Esophagus muscularis mucosa (tissue), 4 donors: ENCODE results near the gene TXK. TPM values are rescaled to one million over a fixed set of nuclear protein-coding genes. Genes with fewer than 3 reads are reported as not detected.

Source experiments
- DNase-seq: peaks from one replicate; pipeline ENCODE4 v3.0.0-alpha.2; 2017; ENCODE audit errors: extremely low spot score
- H3K27ac ChIP-seq, 4 donors: fragments of 200-600 bp; sonication (generic); replicated peaks in 1 of 4; 1 replicate in 3 of 4; 2 replicates in 1 of 4; pipeline ENCODE4 v1.5.1; 2016 to 2019; ENCODE audit warnings: mild to moderate bottlenecking in 1 of 4
- H3K27me3 ChIP-seq, 4 donors: fragments of 200-600 bp; sonication (generic); one replicate each; pipeline versions ENCODE4 v1.5.1 to v1.6.0; 2016 to 2019
- H3K36me3 ChIP-seq, 4 donors: fragments of 200-600 bp; sonication (generic); one replicate each; pipeline ENCODE4 v1.5.1; 2016 to 2019
- H3K4me1 ChIP-seq, 4 donors: fragments of 200-600 bp; sonication (generic); one replicate each; pipeline ENCODE4 v1.5.1; 2016 to 2019
- H3K4me3 ChIP-seq, 4 donors: fragments of 200-600 bp; sonication (generic); 1 replicate in 2 of 4; 2 replicates in 2 of 4; pipeline ENCODE4 v1.5.1; 2016 to 2019; ENCODE audit warnings: mild to moderate bottlenecking in 4 of 4, moderate library complexity in 1 of 4
- H3K9me3 ChIP-seq, 4 donors: fragments of 200-600 bp; sonication (generic); 1 replicate in 3 of 4; 2 replicates in 1 of 4; pipeline ENCODE4 v1.5.1; 2016 to 2019
- EP300 ChIP-seq: sonication (generic); formaldehyde crosslinking; IDR thresholded peaks from one replicate; pipeline ENCODE4 v1.6.1; 2017; ENCODE audit warnings: antibody characterized with exemption
- POLR2A ChIP-seq: fragments of 450-650 bp; IDR thresholded peaks from one replicate; pipeline ENCODE4 v1.6.1; 2017; ENCODE audit warnings: antibody characterized with exemption, moderate library complexity, mild to moderate bottlenecking, low read depth
- POLR2AphosphoS5 ChIP-seq, 2 donors: sonication (generic); formaldehyde crosslinking; IDR thresholded peaks; one replicate each; pipeline ENCODE4 v1.6.1; 2017; ENCODE audit warnings: antibody characterized with exemption in 2 of 2
- WGBS: methylation state at CpG from one replicate; pipeline ENCODE4 v1.1.5; 2018; 5-methylcytosine and 5-hydroxymethylcytosine counted together
- intact Hi-C: fragments of 100-400 bp; cut with DNase I; formaldehyde crosslinking; loops from one replicate; pipeline ENCODE4 v1.15.1; 2023
- total RNA-seq, 4 donors: library from RNA; depleted of rRNA; stranded (reverse); fragments of >200 nt; gene quantifications; one replicate each; pipeline versions ENCODE4 v1.1.0 to v1.2.1, GENCODE V29; 2016
- TF ChIP-seq, protein P1 (sequence below), 3 experiments: fragments of 200-600 bp in 2 of 3; fragments of 450-650 bp in 1 of 3; sonication (generic) in 2 of 3; IDR thresholded peaks; one replicate each; pipeline ENCODE4 v1.5.1; 2017 to 2019; ENCODE audit warnings: antibody characterized with exemption in 3 of 3, mild to moderate bottlenecking in 2 of 3, moderate library complexity in 1 of 3

TXK gene
- total RNA-seq, 4 donors from 2014 or later, result 0.92 to 2.1 (median 1.1) TPM

DNA sequence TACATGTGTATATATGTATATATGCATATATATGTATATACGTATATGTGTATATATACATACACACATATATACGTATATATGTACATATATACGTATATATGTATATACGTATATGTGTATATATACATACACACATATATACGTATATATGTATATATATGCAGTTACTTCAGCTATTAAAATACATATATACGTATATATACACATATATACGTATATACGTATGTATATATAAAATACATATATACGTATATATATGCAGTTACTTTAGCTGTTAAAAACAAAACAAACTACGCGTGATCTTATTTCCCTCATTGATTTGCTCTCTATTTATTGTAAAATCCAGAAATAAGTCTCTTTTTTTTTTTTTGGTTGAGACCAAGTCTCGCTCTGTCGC is 13.9 kb downstream of the TXK start:
- no peaks in the 10 kb centered on the region for H3K9me3 ChIP-seq
- 84% methylated on average over 13 of the region's 13 CpGs for WGBS
- H3K4me1 ChIP-seq, result no peaks in the 10 kb centered on the region
- H3K27me3 ChIP-seq, result peaks cover 0 to 7% (median 0%) of the 10 kb centered on the region in 4 donors
- no peak overlapping the region for H3K4me3 ChIP-seq
- no peaks in the 10 kb centered on the region for H3K36me3 ChIP-seq
- TF ChIP-seq POLR2AphosphoS5 (IDR thresholded peaks at IDR 0.05) (no peak), POLR2A (no peak), EP300 (no peak)
- TF ChIP-seq, protein P1, sequence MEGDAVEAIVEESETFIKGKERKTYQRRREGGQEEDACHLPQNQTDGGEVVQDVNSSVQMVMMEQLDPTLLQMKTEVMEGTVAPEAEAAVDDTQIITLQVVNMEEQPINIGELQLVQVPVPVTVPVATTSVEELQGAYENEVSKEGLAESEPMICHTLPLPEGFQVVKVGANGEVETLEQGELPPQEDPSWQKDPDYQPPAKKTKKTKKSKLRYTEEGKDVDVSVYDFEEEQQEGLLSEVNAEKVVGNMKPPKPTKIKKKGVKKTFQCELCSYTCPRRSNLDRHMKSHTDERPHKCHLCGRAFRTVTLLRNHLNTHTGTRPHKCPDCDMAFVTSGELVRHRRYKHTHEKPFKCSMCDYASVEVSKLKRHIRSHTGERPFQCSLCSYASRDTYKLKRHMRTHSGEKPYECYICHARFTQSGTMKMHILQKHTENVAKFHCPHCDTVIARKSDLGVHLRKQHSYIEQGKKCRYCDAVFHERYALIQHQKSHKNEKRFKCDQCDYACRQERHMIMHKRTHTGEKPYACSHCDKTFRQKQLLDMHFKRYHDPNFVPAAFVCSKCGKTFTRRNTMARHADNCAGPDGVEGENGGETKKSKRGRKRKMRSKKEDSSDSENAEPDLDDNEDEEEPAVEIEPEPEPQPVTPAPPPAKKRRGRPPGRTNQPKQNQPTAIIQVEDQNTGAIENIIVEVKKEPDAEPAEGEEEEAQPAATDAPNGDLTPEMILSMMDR (IDR thresholded peaks at IDR 0.05), result no peak
- no peak overlapping the region for H3K27ac ChIP-seq
- DNase-seq, result no peak
- intact Hi-C loops, result no loop called here

DNA sequence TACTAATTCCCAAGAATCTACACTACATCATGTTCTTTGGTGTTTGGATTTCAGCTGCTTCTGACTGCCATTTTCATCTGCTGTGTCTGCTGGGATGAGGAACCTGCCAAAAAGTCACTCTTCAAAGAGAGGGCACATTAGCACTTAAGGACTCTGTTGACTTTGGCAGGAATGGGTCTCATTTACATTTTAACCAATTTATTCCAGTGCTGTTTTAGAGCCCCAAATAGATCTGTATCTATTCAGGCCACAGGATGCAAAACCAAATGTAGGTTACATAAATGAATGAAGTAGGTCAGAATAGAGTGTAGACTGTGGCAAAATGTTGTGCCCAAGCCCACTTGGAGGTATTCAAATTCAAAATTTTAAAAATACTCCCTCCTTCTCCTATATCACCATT is 14.4 kb downstream of the TXK start:
- DNase-seq, result no peak
- Histone ChIP-seq H3K36me3 (no peaks in the 10 kb centered on the region), H3K27me3 (peaks cover 0 to 7% (median 0%) of the 10 kb centered on the region in 4 donors), H3K9me3 (no peaks in the 10 kb centered on the region), H3K27ac (no peak overlapping the region), H3K4me1 (no peaks in the 10 kb centered on the region), H3K4me3 (no peak overlapping the region)
- intact Hi-C loops, result no loop called here
- TF ChIP-seq, protein P1 (IDR thresholded peaks at IDR 0.05), result no peak
- no peak for TF ChIP-seq EP300
- TF ChIP-seq POLR2A, result no peak
- TF ChIP-seq POLR2AphosphoS5 (IDR thresholded peaks at IDR 0.05), result no peak

DNA sequence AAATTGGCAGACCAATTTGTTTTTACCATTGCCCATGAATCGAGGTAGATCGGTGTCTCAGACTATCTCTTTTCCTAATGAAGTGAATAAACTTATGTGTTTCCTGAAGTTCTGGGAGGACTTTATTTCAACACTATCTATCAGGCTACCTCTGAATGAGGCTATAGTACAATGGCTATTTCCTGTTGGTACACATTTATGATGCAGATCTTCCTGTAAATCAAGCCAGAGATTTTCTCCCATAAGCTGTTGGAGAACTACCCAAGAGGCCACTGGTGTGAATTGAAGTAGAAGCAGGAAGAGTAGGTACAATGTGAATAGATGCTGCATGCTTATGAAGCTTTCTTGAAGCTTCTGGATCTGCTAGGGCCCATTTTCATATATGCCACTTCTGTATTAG is 16.0 kb downstream of the TXK start:
- H3K4me3 ChIP-seq, result no peak overlapping the region
- no peaks in the 10 kb centered on the region for H3K4me1 ChIP-seq
- no peaks in the 10 kb centered on the region for H3K9me3 ChIP-seq
- intact Hi-C loops, result no loop called here
- H3K27ac ChIP-seq, result no peak overlapping the region
- no peak for TF ChIP-seq EP300
- TF ChIP-seq POLR2AphosphoS5 (IDR thresholded peaks at IDR 0.05), result no peak
- TF ChIP-seq, protein P1 (IDR thresholded peaks at IDR 0.05), result no peak
- no peak for TF ChIP-seq POLR2A
- H3K27me3 ChIP-seq, result no peaks in the 10 kb centered on the region
- WGBS, result 90% methylated on average over 2 of the region's 2 CpGs
- no peak for DNase-seq
- H3K36me3 ChIP-seq, result no peaks in the 10 kb centered on the region

DNA sequence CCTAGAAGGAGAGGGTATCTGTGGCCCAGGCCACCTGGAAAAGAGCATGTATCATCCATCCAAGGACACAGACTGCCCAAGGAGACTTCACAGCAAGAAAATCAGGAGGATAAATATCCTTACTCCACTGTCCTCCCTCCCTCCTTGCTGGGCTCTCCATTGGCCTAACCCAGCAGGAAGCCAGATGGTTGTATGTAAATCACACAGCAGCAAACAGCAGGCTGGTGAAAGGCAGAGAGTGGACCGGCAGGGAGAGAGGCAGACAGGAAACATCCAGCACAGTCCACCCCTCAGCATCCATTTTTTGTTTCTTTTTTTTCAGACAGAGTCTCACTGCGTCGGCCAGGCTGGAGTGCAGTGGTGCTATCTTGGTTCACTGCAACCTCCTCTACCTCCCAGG is 17.5 kb downstream of the TXK start:
- no peak for TF ChIP-seq POLR2AphosphoS5 (IDR thresholded peaks at IDR 0.05)
- no peak for TF ChIP-seq POLR2A
- TF ChIP-seq, protein P1 (IDR thresholded peaks at IDR 0.05), result no peak
- no peaks in the 10 kb centered on the region for H3K36me3 ChIP-seq
- no peaks in the 10 kb centered on the region for H3K27me3 ChIP-seq
- H3K4me3 ChIP-seq, result no peak overlapping the region
- no peak overlapping the region for H3K27ac ChIP-seq
- intact Hi-C loops, result no loop called here
- DNase-seq, result no peak
- H3K4me1 ChIP-seq, result no peaks in the 10 kb centered on the region
- no peaks in the 10 kb centered on the region for H3K9me3 ChIP-seq
- WGBS, result 74% methylated on average over 3 of the region's 3 CpGs

DNA sequence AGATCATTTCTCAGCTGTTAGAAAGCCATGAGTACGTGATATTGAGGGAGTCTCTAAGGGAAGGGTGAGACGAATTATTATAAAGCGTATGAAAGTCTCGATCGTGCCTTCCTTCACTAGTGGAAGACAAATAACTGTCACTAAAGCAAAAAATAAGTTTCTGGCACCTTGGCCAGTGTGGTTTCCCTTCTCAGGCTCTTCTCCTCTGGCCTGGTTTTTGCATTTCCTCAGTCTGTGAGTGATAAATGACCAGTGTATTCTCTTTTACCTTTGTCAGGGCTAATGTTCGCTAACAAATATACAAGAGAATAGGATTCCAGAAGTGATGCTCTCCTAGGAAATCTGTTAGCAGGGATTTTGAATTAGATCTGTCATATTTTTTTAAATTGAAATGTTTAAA is 19.6 kb downstream of the TXK start:
- H3K9me3 ChIP-seq, result no peaks in the 10 kb centered on the region
- no peaks in the 10 kb centered on the region for H3K27me3 ChIP-seq
- intact Hi-C loops, result no loop called here
- no peak overlapping the region for H3K4me3 ChIP-seq
- TF ChIP-seq EP300, result no peak
- no peak for TF ChIP-seq POLR2AphosphoS5 (IDR thresholded peaks at IDR 0.05)
- TF ChIP-seq, protein P1 (IDR thresholded peaks at IDR 0.05), result no peak
- no peak for TF ChIP-seq POLR2A
- WGBS, result 63% methylated on average over 6 of the region's 6 CpGs
- H3K27ac ChIP-seq, result no peak overlapping the region
- H3K36me3 ChIP-seq, result no peaks in the 10 kb centered on the region
- no peak for DNase-seq
- no peaks in the 10 kb centered on the region for H3K4me1 ChIP-seq
